HG03571 (cell line): Measurements from ENCODE around the gene GNB5.
"Not testable (repeated sequence)": the region's sequence is repeated elsewhere in the genome, so short reads cannot be mapped to it uniquely, and the experiment has no call there.

Experiments
- ATAC-seq: cut with Tn5 transposase; IDR thresholded peaks from one replicate; pipeline ENCODE4 v1.9.1; 2021; ENCODE audit not compliant: unreplicated experiment

The GNB5 gene

GRCh38 chr15:52114261-52115055, 76.7 kb downstream of the GNB5 start:
- ATAC-seq: no peak

DNA sequence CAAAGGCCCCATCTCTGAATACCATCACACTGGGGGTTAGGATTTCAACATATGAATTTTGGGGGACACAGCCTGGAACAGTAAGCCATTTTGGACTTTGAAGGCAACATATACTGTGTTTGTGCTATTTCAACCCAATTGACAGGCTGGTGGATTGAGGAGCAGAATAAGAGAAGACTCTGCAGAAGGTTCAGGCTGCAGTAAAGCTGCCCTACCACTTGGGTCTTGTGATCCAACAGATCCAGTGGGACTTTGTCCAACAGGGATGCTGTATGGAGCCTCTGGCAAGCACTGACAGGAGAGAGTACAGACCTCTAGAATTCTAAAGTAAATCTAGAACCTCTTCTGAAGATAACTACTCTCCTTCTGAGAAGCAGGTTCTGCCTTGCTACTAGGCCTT, 77.5 kb downstream of the GNB5 start:
- no peak for ATAC-seq

- ATAC-seq: no peak
These were observed 78.0 kb downstream of the GNB5 start for GRCh38 chr15:52113235-52113634.

DNA sequence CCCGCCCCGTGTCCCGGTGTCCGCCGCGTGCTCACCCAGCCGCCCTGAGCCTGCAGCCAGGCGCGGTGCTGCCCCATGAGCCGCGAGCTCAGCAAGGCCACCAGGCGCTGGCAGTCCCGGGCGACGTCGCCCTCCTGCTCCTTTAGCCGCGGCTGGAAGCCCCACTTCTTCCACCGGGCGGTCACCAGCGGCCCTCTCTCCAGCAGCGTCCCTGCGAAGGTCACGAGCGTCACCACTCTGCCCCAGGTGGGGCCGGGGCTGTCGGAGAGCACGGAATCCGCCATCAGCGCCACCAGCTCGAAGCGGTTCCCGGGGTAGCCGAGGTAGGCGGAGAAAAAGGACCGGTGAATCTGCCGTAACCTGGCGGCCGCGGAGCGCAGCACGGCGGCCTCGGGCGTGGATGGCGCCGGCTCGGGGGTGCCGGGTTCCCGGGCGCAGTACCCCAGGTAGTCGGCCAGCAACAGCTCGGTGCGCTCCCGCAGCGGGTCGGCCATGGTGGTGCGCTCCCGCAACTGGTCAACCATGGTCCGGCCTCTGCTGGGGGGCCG, 78.9 kb downstream of the GNB5 start:
- ATAC-seq: peak; percentile 34

- ATAC-seq: peak; percentile 2
These were observed 79.5 kb downstream of the GNB5 start for GRCh38 chr15:52111517-52112202.

DNA sequence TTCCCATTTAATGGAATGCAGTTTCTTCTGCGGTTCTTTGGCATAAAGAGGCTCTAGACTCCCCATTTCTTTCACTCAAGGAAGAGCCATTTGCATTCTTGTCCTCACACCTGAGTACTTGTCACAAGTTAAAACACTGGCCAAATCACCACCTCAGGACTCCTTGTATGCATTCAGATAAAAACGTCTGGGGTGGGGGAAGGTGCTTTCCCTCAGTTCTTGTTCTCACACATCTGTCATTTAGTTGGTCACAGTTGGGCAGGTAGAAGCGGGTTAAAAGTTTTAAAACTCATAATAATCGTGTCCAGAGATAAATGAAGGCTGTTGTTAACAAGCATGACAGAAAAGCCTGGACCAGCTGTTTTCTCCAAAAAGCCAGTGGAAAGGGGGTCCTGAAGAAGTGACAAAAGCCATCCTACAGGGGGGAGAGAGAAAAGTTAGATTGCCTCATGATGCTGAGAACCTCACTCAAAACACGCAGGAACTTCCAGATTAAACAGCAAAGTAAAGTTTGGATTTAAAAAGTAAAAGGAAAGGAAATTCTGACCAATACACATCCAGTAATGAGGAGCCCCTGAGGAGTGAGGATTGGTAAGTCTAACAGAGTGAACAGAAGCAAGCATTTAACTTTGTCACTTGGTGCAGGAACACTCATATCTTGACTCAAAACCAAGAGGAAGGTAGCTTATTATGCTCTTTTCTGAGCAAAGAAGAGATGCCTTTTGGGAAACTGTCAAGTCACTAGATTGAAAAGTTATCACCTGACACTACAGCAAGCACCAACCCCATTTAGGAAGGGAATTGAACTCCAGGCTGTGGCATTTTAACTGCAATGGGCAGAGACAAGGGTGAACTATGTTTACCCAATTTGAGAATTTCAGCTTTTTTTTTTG, 81.4 kb downstream of the GNB5 start:
- peak; percentile 58 for ATAC-seq

DNA sequence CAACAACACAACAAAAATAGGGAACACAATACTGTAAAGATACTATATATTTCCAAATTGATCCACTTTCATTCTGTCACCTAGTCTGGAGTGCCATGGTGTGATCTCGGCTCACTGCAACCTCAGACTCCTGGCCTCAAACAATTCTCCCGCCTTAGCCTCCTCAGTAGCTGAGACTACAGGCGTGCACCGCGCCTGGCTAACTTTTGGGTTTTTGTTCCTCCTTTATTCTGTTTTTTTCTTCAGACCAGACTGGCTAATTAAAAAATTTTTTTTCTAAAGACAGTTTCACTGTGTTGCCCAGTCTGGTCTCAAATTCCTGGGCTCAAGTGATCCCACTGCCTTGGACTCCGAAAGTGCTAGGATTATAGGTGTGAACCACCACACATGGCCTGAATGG, 84.0 kb downstream of the GNB5 start:
- no peak for ATAC-seq

DNA sequence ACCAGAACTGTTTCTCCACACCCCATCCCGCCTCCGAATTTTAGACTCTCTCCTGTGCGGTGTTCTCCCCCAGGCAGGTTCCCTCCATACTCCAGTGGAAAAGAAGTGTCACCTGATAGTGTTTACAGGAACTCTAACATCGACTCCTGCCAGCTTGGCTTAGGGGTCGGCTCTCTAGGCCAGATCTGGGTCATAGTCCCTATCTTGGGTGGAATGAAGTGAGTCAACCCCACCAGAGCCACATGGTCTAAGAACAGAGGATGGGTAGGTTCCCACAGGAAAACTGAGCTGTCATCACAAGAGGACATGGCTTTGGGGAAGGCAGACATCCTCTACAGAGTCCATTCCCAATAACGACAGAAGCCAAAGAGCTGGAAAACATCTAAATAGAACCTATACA, 84.6 kb downstream of the GNB5 start:
- no peak for ATAC-seq

GRCh38 chr15:52105846-52106245, 85.3 kb downstream of the GNB5 start:
- ATAC-seq: no peak

DNA sequence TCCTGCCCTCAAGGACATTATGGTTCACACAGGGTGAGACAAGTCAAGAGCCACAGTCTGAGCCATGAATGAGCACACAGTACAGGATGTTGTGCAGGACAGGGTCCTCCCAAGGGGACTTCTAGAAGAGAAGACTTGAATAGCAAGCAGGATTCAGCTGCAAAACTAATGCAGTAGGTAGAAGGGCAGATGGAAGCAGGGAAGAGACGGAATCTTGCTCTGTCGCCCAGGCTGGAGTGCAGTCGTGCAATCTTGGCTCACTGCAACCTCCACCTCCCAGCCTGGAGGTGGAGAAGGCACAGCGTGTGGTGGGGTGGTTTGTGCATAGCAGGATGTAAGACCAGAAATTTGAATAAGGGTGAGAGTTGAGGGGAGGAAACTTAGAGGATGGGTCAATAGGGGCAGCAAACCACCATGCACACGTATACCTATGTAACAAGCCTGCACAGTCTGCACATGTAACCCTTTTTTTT, 86.6 kb downstream of the GNB5 start:
- ATAC-seq: no peak

- peak; percentile 65 for ATAC-seq
These were observed 87.7 kb downstream of the GNB5 start for GRCh38 chr15:52103217-52104207.

- no peak for ATAC-seq
These were observed 88.7 kb downstream of the GNB5 start for GRCh38 chr15:52102463-52102862.

DNA sequence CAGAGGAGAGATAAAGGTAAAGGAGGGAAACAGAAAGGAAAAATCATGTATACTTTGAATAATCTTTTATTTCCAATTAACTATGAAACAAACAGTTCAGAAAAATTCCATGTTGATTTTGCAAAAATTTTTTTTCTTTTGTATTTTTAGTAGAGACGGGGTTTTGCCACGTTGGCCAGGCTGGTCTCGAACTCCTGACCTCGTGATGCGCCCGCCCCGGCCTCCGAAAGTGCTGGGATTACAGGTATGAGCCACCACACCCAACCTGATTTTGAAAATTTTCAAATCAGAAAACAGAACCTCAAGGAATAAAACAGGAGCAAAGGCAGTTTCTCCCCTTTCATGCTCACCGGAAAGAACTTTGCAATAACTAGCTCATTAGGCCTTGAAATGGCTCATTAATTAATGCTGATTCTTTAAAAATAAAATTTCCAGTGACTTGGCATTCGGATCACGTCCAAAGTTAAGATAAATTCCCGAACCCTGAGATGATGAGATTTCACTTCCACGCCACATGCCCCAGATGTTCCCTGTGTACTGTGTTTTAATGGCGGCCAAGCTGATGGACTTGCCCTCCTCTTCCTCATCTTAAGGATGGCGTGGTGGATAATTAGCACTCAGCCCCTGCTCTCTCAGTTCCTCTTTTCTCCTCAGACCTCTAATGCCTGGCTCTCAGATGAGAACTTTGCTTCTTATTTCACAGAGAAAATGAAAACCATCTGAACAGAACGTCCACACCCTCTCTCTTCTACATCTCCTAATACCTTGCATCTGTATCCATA, 89.5 kb downstream of the GNB5 start:
- no peak for ATAC-seq

- ATAC-seq: no peak
These were observed 90.3 kb downstream of the GNB5 start for GRCh38 chr15:52100807-52101442.

DNA sequence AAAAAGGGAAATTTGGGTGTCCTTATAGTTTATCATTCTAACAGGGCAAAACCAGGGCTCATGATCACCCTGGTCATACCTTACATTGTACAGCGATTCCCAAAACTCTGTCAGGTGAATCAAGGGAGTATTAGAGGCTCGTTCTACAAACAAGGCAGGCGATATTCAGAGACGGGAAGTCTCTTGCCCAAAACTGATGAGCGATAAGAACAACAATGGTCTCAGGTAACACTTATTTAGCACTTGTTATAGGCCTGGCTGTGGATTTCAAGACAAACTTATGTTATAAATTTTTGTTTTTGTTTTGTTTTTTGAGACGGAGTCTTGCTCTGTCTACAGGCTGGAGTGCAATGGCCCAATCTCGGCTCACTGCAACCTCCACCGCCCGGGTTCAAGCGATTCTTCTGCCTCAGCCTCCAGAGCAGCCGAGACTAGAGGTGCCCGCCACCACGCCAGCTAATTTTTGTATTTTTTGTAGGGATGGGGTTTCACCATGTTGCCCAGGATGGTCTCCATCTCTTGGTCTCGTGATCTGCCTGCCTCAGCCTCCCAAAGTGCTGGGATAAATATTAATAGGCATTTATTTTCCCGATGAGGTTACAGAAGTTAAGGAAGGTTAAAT, 91.4 kb downstream of the GNB5 start:
- no peak for ATAC-seq

DNA sequence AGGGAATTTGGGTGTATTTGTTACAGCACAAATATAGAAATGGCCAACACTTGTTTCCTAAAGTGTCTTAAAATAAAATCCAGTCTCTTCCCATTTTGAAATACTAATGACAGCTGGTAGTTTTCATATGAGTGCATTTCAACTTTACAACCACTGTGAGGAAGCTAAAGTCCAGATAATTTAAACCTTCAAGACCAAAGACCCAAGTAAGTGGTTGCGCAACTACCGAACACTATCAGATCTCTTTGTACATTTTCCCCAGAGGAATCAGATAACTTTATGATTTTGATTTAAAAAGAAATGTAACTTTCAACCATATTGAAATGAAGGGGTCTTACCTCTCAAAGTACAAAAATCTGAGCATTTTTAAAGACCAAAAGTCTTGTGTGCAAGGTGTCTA, 92.9 kb downstream of the GNB5 start:
- ATAC-seq: no peak

GRCh38 chr15:52097180-52097579, 94.0 kb downstream of the GNB5 start:
- ATAC-seq: no peak

GRCh38 chr15:52096536-52096935, 94.7 kb downstream of the GNB5 start:
- not testable (repeated sequence) for ATAC-seq
